SJSA1 (cell line): ENCODE measurements around the gene QSOX1. TPM values are rescaled to one million over a fixed set of nuclear protein-coding genes. Genes with fewer than 3 reads are reported as not detected.

Experiments used
- DNase-seq, 2 experiments: peaks; one replicate each; pipeline ENCODE4 v3.0.0-alpha.2; 2015 to 2020; ENCODE audit warnings: low spot score in 2 of 2, low read depth in 1 of 2
- H3K27ac ChIP-seq: fragments of 250-450 bp; sonication (Bioruptor Pico); 2 replicates; pipeline ENCODE4 v1.5.1; 2020; ENCODE audit warnings: mild to moderate bottlenecking, moderate library complexity
- H3K27me3 ChIP-seq: fragments of 250-450 bp; sonication (Bioruptor Pico); replicated peaks from 2 replicates; pipeline ENCODE4 v1.5.1; 2020; ENCODE audit warnings: mild to moderate bottlenecking, moderate library complexity
- H3K36me3 ChIP-seq: fragments of 250-450 bp; sonication (Bioruptor Pico); 2 replicates; pipeline ENCODE4 v1.5.1; 2020; ENCODE audit warnings: mild to moderate bottlenecking
- H3K4me1 ChIP-seq: fragments of 250-450 bp; sonication (Bioruptor Pico); replicated peaks from 2 replicates; pipeline ENCODE4 v1.6.1; 2021; ENCODE audit warnings: mild to moderate bottlenecking
- H3K4me3 ChIP-seq: fragments of 250-450 bp; sonication (Bioruptor Pico); 2 replicates; pipeline ENCODE4 v1.5.1; 2020; ENCODE audit warnings: mild to moderate bottlenecking
- H3K9me3 ChIP-seq: fragments of 250-450 bp; sonication (Bioruptor Pico); replicated peaks from 2 replicates; pipeline ENCODE4 v1.5.1; 2020; ENCODE audit warnings: mild to moderate bottlenecking
- total RNA-seq: library from RNA; depleted of rRNA; stranded (reverse); fragments of >200 nt; shearing (Covaris generic); gene quantifications from 2 replicates; pipeline ENCODE4 v1.2.3, GENCODE V29; 2014

QSOX1 gene
- total RNA-seq, 1 experiment from 2014 or later = 163 TPM

DNA sequence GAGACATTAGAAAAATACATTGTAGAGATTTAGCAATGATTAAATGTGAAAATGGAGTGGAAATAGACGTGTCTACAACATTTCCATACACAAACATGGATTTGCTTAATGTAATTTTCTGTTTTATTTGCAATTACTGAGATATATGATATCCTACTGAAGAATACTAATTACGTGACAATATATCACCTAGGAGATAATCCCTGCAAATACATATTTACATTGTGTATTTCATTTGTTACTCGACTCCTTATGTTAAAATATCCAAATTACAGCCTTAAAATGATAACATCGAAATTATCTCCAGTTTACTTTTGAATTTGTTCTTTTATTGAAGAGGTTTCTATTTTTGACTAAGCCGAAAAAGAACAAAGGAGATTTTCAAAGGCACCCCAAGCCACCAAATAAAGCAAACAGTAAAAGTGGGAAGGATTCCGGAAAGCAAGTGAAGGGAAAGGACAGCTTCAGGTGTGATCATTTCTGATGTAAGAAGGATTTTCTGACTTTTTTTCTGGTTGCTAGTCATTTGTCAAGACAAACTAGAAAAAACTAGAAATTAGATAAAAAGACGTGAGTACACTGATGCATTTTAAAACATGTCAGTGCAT is 83.3 kb downstream of the QSOX1 start:
- Histone ChIP-seq H3K27ac (no peak overlapping the region), H3K4me1 (no peaks in the 10 kb centered on the region), H3K27me3 (peaks cover 54% of the 10 kb centered on the region), H3K36me3 (no peaks in the 10 kb centered on the region), H3K4me3 (no peak overlapping the region), H3K9me3 (peaks cover 3% of the 10 kb centered on the region; the same call in 1 of the 2 replicates)
- no peak for DNase-seq

DNA sequence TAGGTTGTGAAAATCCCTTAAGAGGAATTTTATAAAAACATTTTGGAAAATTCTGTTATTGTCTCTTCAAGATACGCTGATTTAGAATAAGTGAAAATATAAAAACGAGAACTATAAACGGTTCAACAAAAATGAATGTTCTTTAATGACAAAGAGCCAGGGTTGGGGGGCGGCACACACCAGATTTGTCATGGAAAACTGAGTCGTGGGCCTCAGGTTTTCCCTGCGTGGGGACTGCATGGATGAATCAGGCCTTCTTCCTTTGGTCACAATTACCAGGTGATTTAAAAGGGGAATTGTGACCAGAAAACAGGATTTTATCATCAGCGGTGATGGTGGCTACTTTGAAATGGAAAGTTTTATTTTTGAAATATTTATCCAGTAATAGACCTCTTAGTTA is 84.0 kb downstream of the QSOX1 start:
- no peaks in the 10 kb centered on the region for H3K36me3 ChIP-seq
- peaks cover 54% of the 10 kb centered on the region for H3K27me3 ChIP-seq
- no peaks in the 10 kb centered on the region for H3K4me1 ChIP-seq
- no peak overlapping the region for H3K4me3 ChIP-seq
- peaks cover 3% of the 10 kb centered on the region; the same call in 1 of the 2 replicates for H3K9me3 ChIP-seq
- H3K27ac ChIP-seq = no peak overlapping the region
- DNase-seq = no peak

DNA sequence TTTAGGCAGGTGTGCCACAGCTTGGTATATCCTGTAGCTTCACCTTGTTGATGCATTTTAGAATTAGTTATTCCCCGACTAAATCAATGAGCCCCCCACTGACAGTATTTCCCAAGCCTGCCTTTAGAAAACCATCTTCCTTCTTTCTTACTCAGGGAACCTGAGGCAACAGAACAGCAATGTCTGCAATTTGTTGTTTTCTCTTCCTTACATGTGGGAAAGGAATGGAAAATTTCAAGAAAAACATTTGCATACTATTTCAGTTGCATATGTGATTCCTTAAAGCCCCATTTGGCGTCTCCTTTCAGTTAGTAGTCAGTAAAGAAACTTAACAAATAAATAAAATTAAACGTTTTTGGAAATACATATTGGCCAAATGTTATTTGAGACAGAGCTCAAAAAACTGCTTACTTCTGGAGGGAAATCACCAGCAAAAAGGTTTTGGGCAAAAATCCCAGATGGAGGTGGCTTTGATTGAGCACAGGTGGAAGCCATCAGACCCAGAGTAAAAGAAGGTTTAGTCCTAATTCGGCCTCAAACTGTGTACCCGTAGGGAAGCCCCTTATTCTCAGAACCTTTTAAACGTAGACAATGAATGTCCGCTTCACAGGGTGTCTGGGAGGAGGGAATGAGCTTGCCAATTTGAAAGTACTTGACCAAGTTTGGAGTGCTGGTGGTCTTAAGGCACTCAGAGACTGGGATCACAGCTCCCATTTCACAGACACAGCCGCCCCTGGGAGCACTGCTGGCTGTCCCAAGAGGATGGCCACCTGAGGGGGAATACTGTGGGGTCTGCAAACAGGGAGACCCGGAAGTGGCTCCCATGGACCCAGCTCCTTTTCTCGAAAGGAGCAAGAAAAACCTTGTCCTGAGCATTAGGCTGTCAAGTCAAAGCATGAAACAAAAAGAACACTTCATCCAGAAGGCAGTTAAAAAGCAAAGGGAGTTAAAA is 84.8 kb downstream of the QSOX1 start:
- Histone ChIP-seq H3K27ac (no peak overlapping the region), H3K4me1 (no peaks in the 10 kb centered on the region), H3K4me3 (no peak overlapping the region), H3K27me3 (peaks cover 51% of the 10 kb centered on the region), H3K9me3 (peaks cover under 1% of the 10 kb centered on the region; the same call in 1 of the 2 replicates), H3K36me3 (no peaks in the 10 kb centered on the region)
- no peak for DNase-seq

DNA sequence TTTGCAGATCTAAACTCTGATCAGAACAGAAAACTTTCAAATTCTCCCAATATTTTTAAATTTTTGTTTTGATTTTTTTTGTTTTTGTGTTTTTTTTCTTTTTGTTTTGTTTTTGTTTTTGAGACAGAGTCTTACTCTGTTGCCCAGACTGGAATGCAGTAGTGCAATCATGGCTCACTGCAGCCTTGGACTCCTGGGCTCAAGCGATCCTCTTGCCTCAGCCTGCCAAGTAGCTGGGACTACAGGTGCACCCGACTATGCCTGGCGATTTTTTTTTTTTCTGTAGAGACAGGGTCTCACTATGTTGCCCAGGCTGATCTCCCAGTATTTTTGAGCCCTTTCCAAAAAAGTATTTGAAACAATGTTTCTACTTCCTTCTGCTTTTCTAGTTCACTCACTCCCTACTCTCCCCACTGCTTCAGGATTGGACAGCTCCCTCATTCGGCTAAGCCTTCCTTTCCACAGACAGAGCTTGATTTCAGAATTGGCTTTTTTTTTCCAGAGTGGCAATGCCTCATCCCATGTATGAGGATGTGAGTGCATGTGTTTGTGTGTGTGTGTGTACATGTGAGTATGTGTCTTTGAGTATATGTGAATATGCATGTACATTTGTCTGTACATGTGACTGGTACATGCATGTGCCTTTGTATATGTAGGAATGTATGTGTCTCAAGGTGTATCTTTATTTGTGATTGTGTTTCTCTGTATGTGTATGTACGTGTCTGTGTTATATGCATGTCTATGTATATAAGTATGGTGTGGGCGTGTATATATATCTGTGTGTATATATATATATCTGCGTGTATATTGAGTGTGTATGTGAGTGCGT is 87.3 kb downstream of the QSOX1 start:
- no peak for DNase-seq
- peaks cover 8% of the 10 kb centered on the region for H3K4me1 ChIP-seq

DNA sequence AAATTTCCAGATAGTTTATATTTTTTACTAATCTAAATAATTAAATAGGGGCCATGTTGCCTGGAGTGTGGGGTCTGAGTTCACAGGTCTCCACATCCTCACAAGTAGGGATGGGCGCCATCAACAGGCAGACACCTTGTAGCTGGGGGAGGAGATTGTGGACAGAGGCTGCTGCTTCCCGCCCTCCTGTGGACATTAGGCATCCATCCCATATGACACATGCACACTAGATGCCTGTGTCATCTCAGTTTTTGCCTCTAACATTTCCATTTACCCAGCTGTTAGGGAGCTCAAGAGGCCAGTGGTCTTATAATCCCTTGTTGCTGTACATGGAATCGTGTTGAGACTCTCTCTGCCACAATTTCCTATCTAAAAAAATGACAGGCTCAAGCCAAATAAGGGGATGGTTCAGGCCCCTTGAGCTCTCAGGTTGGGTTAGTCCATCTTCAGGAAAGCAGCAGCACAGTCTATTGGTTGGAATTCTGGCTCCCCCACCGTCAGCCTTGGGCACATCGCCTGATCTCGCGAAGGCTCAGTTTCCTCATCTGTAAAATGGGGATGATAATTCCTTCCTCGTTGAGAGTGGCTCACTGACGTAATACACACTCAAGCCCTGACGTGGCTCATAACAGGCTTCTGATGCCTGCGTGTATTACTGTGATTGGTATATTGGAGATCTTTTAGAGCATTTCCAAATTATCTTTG is 89.0 kb downstream of the QSOX1 start:
- Histone ChIP-seq H3K36me3 (no peaks in the 10 kb centered on the region), H3K4me1 (peaks cover 25% of the 10 kb centered on the region), H3K4me3 (no peak overlapping the region), H3K9me3 (no peaks in the 10 kb centered on the region), H3K27me3 (peaks cover 19% of the 10 kb centered on the region), H3K27ac (no peak overlapping the region)
- no peak for DNase-seq

More for the DNA sequence above, 87.3 kb downstream of the QSOX1 start:
- H3K4me3 ChIP-seq = no peak overlapping the region
- no peaks in the 10 kb centered on the region for H3K36me3 ChIP-seq
- peaks cover 27% of the 10 kb centered on the region for H3K27me3 ChIP-seq
- no peak overlapping the region for H3K27ac ChIP-seq
- H3K9me3 ChIP-seq = no peaks in the 10 kb centered on the region

DNA sequence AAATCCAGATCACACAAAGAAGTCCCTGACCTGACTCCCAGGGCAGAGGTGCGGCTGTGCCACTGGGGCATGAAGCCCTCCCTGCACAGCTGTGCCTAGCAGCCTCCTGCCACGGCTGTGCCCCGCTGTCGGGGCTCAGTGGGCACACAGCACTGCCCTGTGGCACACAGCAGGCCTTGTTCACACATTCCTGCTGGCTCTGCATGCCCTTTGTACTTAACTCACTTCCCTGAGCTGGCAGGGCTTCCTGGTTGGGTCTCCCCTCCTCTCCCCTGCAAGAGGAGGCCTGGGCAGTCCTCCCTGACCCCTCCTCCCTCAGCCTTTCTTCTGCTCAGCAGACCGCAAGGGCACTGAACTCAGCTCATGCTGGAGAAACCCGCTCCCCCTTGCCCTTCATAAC is 90.2 kb downstream of the QSOX1 start:
- DNase-seq = no peak
- no peaks in the 10 kb centered on the region for H3K36me3 ChIP-seq
- H3K9me3 ChIP-seq = no peaks in the 10 kb centered on the region
- no peak overlapping the region for H3K4me3 ChIP-seq
- peaks cover 37% of the 10 kb centered on the region for H3K4me1 ChIP-seq
- peaks cover 11% of the 10 kb centered on the region for H3K27me3 ChIP-seq
- no peak overlapping the region for H3K27ac ChIP-seq

DNA sequence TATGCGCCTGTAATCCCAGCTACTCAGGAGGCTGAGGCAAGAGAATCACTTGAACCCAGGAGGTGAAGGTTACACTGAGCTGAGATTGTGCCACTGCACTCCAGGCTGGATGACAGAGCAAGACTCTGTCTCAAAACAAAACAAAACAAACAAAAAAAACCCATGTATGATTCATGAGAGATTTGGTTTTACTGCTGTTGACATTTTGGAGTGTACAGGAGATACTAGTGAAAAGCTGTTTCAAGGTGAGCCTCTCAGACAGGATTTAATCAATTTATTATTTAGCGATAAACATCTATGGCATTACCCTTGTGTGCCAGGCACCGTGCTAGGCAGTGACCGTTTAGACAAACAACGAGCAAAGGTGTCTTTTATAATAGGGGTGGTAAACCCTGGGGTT is 91.9 kb downstream of the QSOX1 start:
- Histone ChIP-seq H3K4me3 (no peak overlapping the region), H3K27ac (no peak overlapping the region), H3K4me1 (peaks cover 44% of the 10 kb centered on the region), H3K27me3 (no peaks in the 10 kb centered on the region), H3K9me3 (no peaks in the 10 kb centered on the region), H3K36me3 (no peaks in the 10 kb centered on the region)
- DNase-seq = peak in 1 of 2 experiments; percentile 35

DNA sequence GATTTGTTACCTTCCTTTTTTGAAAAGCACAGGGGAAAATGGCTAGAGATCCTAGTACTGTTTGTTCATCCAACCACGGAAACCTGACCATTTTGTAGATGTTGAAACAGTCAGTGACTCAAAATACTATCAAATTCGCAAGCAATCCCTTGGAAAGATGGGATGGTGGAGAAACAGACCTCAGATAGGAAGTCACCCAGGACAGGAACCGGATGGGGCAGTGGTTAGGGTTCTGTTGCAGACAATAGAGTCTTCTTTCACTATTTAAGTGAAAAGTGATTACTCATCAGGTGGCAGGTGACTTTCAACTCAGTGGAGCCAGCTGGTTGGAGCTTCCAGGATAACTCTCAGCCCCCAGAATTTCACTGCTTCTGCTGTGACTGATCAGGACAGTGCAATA is 92.4 kb downstream of the QSOX1 start:
- Histone ChIP-seq H3K9me3 (no peaks in the 10 kb centered on the region), H3K4me1 (peaks cover 45% of the 10 kb centered on the region)
- DNase-seq = no peak

DNA sequence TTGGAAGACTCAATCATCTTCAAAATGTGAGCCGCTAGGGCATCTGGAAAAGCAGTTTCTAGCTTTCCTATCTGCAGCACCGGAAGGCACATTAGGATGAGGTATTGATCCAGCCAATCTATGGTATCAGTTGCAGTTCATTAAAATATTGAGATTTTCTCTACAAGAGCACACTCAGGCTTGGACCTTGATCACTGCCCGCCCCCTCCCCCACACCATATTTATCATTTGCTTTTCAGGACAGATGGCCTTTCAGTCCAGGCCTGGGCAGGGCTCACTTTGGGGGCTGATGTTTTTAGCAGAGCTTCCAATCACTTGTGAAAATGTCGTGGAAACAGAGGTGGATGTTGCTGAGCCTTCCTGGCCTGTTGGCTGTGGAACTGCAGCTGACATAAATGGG is 92.9 kb downstream of the QSOX1 start:
- H3K4me3 ChIP-seq = no peak overlapping the region

More for the DNA sequence above, 92.4 kb downstream of the QSOX1 start:
- no peaks in the 10 kb centered on the region for H3K27me3 ChIP-seq
- no peaks in the 10 kb centered on the region for H3K36me3 ChIP-seq
- no peak overlapping the region for H3K4me3 ChIP-seq
- H3K27ac ChIP-seq = no peak overlapping the region

DNA sequence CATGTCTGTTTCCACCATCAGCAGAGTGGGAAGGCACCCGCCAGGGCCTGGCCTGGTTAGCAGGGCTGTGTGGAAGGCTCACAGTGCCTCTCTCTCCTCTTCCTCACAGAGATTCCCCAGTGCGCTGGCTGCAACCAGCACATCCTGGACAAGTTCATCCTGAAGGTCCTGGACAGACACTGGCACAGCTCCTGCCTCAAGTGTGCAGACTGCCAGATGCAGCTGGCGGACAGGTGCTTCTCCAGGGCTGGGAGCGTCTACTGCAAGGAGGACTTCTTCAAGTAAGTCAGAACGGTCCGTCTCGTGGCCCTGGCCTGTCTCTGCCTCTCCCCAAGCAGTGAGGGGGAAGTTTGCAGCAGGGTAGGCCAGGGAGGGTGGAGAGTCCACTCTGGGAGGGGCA is 93.5 kb downstream of the QSOX1 start:
- Histone ChIP-seq H3K4me1 (peaks cover 56% of the 10 kb centered on the region), H3K27me3 (no peaks in the 10 kb centered on the region), H3K4me3 (no peak overlapping the region), H3K9me3 (no peaks in the 10 kb centered on the region), H3K36me3 (no peaks in the 10 kb centered on the region), H3K27ac (no peak overlapping the region)
- DNase-seq = no peak

More for the DNA sequence above, 92.9 kb downstream of the QSOX1 start:
- no peak for DNase-seq
- Histone ChIP-seq H3K4me1 (peaks cover 50% of the 10 kb centered on the region), H3K27ac (no peak overlapping the region), H3K36me3 (no peaks in the 10 kb centered on the region), H3K9me3 (no peaks in the 10 kb centered on the region), H3K27me3 (no peaks in the 10 kb centered on the region)

DNA sequence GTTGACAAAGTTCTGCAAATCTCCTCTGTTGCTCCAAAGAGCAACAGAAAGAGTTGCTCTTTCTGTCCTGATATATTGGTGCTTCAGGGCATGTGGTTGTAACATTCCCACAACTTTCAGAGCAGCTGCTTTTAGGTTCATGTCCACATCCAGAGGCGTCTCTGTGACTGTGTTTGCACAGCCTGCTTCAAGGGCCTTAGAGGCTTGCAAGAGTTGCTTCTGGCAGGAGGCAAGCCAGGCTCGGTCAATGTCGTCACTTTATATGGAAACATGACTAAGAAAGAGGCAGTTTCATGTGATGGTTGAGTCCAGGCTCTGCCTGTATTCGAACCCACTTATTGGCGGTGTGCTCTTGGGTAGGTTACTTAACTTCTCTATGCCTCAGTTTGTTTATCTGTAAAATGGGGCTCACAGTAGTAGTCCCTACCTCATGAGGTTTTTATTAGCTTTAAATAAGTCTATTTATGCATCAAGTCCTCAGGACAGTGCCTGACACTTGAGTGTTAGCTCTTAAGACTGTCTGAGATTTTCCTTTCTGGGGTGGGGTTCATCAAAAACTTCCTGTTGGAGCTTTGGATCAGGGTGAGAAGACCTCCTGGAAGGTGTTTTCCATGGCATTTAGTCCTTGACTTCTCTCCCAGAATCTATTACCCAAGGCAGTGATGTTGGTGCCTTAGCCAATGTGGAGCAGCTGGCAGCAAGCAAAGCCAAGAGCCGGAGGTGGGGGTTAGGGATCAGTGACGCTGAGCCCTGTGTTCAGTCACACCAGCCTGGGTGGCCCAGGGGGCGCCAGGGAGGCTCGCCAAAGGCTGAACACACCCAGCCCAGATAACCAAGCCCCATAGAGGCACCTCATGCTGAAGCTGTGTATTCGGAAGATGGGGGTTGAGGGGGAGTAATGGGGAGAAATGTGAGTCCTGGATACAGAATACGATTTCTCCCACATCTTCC is 94.3 kb downstream of the QSOX1 start:
- no peaks in the 10 kb centered on the region for H3K27me3 ChIP-seq
- H3K36me3 ChIP-seq = no peaks in the 10 kb centered on the region
- H3K27ac ChIP-seq = peak overlapping the region; percentile 73
- H3K4me3 ChIP-seq = no peak overlapping the region
- peaks cover 64% of the 10 kb centered on the region for H3K4me1 ChIP-seq
- peak; percentile 81 to 93 for DNase-seq
- no peaks in the 10 kb centered on the region for H3K9me3 ChIP-seq

DNA sequence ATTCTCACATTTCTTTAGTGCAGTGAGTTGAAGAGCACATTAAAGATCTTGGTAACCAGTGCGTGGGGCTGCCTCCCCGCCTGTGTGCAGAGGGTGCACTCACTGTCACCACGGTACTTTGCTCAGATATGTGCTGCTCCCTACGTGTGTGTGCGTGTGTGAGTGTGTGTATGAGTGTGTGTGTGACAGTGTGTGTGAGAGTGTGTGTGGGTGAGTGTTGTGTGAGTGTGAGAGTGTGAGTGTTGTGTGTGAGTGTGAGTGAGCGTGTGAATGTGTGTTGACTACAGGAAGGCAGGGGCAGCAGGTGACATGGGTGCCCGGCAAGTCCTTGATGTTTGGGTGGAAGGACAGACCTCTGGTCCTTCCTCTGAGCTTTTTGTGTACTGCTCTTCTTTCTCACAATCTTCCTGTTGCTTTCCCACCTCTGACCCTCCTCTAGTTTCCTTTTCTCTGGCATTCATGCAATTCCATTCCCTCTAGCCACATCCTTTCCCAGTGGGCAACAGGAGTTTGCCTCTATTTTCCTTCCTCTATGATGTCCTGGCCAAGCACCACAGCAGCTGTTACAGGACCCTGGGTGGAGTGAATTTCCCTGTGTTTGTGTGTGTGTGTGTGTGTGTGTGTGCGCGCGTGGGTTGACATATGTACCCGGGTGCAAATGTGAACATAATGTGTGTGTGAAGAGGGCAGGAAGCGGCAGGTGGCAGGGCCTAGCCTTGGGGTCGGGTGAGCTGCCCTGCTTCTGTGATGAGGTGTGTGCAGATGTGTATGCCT is 95.2 kb downstream of the QSOX1 start:
- peak in 1 of 2 experiments; percentile 54 for DNase-seq
- H3K27ac ChIP-seq = peak overlapping the region; percentile 73
- H3K4me1 ChIP-seq = peaks cover 73% of the 10 kb centered on the region
- no peaks in the 10 kb centered on the region for H3K27me3 ChIP-seq
- no peaks in the 10 kb centered on the region for H3K9me3 ChIP-seq
- H3K4me3 ChIP-seq = no peak overlapping the region
- H3K36me3 ChIP-seq = no peaks in the 10 kb centered on the region
